ENCODE results near the gene RPS3. TPM values are rescaled to one million over a fixed set of nuclear protein-coding genes. Genes with fewer than 3 reads are reported as not detected.

The RPS3 gene
- total and polyA plus RNA-seq, 2 donors (not counting 1 experiment from before 2014, with no cell fraction given): 1,593 to 3,359 TPM

DNA sequence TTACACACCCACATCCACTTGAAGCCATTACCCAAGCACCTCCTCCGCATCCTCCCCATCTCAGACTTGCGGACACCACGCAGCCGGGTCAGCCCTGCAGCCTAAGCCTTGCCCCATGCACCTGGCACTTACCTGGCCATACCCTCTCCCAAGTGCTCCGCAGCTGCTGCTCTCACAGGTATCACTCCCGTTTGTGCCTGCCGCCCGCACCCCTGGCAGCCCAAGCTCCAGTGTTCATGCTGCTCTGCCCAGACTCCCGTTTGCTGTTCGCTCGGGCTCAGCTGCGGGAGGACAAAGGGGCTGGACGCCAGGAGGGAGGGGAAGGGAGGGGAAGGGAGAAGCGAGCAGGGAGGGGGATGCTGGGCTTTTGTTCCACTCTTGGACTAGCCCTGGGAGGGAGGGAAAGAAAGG lies 33.6 kb downstream of the RPS3 start, which contains the start of gene KLHL35:
Gene KLHL35, minus strand, starts transcription at position 293 of the 411 bp plus-strand sequence. CDS start 2,574 bp downstream, outside the sequence.
- H3K4me1 ChIP-seq (ENCODE audit: control insufficient read depth, extremely low read depth, insufficient read depth, low read length): no peaks in the 10 kb centered on the region
- no peak for DNase-seq (ENCODE audit: low read depth in 2 of 2)

DNA sequence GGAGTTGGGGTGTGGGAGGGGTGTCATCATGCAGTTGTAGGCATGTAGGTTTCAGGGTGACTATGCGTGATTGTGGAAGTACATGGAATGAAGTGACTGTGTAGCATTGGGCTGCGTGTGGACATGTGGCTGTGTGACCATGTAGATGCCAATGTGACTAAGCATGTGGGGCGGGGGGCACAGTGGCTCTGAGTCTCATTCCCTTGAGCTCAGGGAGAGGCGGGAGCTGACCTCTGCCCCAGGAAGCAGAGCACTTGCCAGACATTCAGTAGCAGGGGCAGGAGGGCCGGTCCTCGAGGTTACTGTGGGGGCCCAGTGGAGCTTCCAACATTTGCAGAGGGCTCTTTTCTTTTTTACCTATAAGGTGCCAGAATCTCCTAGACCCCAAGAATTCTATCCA lies 34.1 kb downstream of the RPS3 start:
- TF ChIP-seq EZH2 (IDR thresholded peaks at IDR 0.05; ENCODE audit: low read length, missing control alignments): no peak
- TF ChIP-seq, protein P1, sequence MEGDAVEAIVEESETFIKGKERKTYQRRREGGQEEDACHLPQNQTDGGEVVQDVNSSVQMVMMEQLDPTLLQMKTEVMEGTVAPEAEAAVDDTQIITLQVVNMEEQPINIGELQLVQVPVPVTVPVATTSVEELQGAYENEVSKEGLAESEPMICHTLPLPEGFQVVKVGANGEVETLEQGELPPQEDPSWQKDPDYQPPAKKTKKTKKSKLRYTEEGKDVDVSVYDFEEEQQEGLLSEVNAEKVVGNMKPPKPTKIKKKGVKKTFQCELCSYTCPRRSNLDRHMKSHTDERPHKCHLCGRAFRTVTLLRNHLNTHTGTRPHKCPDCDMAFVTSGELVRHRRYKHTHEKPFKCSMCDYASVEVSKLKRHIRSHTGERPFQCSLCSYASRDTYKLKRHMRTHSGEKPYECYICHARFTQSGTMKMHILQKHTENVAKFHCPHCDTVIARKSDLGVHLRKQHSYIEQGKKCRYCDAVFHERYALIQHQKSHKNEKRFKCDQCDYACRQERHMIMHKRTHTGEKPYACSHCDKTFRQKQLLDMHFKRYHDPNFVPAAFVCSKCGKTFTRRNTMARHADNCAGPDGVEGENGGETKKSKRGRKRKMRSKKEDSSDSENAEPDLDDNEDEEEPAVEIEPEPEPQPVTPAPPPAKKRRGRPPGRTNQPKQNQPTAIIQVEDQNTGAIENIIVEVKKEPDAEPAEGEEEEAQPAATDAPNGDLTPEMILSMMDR (conservative IDR thresholded peaks at IDR 0.05 in 1 of 2, IDR thresholded peaks at IDR 0.05 in 1 of 2; ENCODE audit: low read depth in 1 of 2, low read length in 2 of 2): no peak
- Histone ChIP-seq H3K4me2 (ENCODE audit: extremely low read depth, insufficient read depth, low read length) (no peak overlapping the region), H3K9me3 (ENCODE audit: control insufficient read depth, insufficient read depth, low read depth, low read length) (no peaks in the 10 kb centered on the region), H3K27me3 (ENCODE audit: control insufficient read depth, insufficient read depth, low read length) (peaks cover 34% of the 10 kb centered on the region), H3K36me3 (ENCODE audit: control insufficient read depth, insufficient read depth, low read length) (no peaks in the 10 kb centered on the region), H2AFZ (ENCODE audit: low read length) (no peak overlapping the region), H4K20me1 (ENCODE audit: control insufficient read depth, extremely low read depth, insufficient read depth, low read length) (no peaks in the 10 kb centered on the region), H3K79me2 (ENCODE audit: control insufficient read depth, insufficient read depth, low read length) (no peaks in the 10 kb centered on the region), H3K27ac (ENCODE audit: insufficient read depth, low read length) (no peak overlapping the region), H3K4me1 (ENCODE audit: control insufficient read depth, extremely low read depth, insufficient read depth, low read length) (no peaks in the 10 kb centered on the region), H3K9ac (ENCODE audit: insufficient read depth, low read length) (no peak overlapping the region), H3K4me3 (replicated peaks in 1 of 4; ENCODE audit: control extremely low read depth in 1 of 4, insufficient read depth in 1 of 4, low read depth in 3 of 4, low read length in 4 of 4) (no peak overlapping the region)
- DNase-seq (ENCODE audit: low read depth in 2 of 2): no peak

More for the DNA sequence above, 33.6 kb downstream of the RPS3 start, which contains the start of gene KLHL35:
- Histone ChIP-seq H3K9me3 (ENCODE audit: control insufficient read depth, insufficient read depth, low read depth, low read length) (no peaks in the 10 kb centered on the region), H3K9ac (ENCODE audit: insufficient read depth, low read length) (no peak within 1 kb of the TSS), H3K79me2 (ENCODE audit: control insufficient read depth, insufficient read depth, low read length) (no peaks in the 10 kb centered on the region), H3K4me3 (replicated peaks in 1 of 4; ENCODE audit: control extremely low read depth in 1 of 4, insufficient read depth in 1 of 4, low read depth in 3 of 4, low read length in 4 of 4) (no peak within 1 kb of the TSS), H3K27ac (ENCODE audit: insufficient read depth, low read length) (no peak within 1 kb of the TSS), H2AFZ (ENCODE audit: low read length) (no peak within 1 kb of the TSS), H3K36me3 (ENCODE audit: control insufficient read depth, insufficient read depth, low read length) (no peaks in the 10 kb centered on the region), H4K20me1 (ENCODE audit: control insufficient read depth, extremely low read depth, insufficient read depth, low read length) (no peaks in the 10 kb centered on the region), H3K27me3 (ENCODE audit: control insufficient read depth, insufficient read depth, low read length) (peaks cover 34% of the 10 kb centered on the region), H3K4me2 (ENCODE audit: extremely low read depth, insufficient read depth, low read length) (no peak within 1 kb of the TSS)
- TF ChIP-seq, protein P1 (conservative IDR thresholded peaks at IDR 0.05 in 1 of 2, IDR thresholded peaks at IDR 0.05 in 1 of 2; ENCODE audit: low read depth in 1 of 2, low read length in 2 of 2): no peak
- peak; percentile 52 for TF ChIP-seq EZH2 (IDR thresholded peaks at IDR 0.05; ENCODE audit: low read length, missing control alignments)

DNA sequence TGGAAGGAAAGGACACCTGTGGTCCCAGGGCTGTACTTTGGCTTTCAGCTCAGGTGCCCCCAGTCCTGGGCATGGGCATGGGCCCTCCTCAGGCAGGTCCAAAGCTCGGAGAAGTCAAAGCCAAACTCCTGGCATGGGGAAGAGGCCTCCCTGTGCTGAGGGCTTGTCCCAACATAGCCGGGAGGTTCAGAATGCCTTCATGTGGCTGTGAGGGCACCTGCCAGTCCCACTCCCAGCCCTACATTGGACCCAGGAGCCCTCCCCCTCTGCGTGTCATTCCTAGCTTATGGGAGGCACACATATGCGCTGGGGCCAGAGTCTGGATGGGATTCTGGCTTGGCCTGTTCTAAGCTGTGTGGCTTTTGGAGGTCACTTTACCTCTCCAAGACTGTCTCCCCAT lies 34.7 kb downstream of the RPS3 start:
- H3K4me3 ChIP-seq (replicated peaks in 1 of 4; ENCODE audit: control extremely low read depth in 1 of 4, insufficient read depth in 1 of 4, low read depth in 3 of 4, low read length in 4 of 4): no peak overlapping the region
- H4K20me1 ChIP-seq (ENCODE audit: control insufficient read depth, extremely low read depth, insufficient read depth, low read length): no peaks in the 10 kb centered on the region
- no peak for DNase-seq (ENCODE audit: low read depth in 2 of 2)
- no peaks in the 10 kb centered on the region for H3K79me2 ChIP-seq (ENCODE audit: control insufficient read depth, insufficient read depth, low read length)
- no peaks in the 10 kb centered on the region for H3K4me1 ChIP-seq (ENCODE audit: control insufficient read depth, extremely low read depth, insufficient read depth, low read length)
- H3K4me2 ChIP-seq (ENCODE audit: extremely low read depth, insufficient read depth, low read length): no peak overlapping the region
- H3K36me3 ChIP-seq (ENCODE audit: control insufficient read depth, insufficient read depth, low read length): no peaks in the 10 kb centered on the region
- TF ChIP-seq, protein P1 (conservative IDR thresholded peaks at IDR 0.05 in 1 of 2, IDR thresholded peaks at IDR 0.05 in 1 of 2; ENCODE audit: low read depth in 1 of 2, low read length in 2 of 2): no peak
- TF ChIP-seq EZH2 (IDR thresholded peaks at IDR 0.05; ENCODE audit: low read length, missing control alignments): no peak
- H3K9ac ChIP-seq (ENCODE audit: insufficient read depth, low read length): no peak overlapping the region
- peaks cover 34% of the 10 kb centered on the region for H3K27me3 ChIP-seq (ENCODE audit: control insufficient read depth, insufficient read depth, low read length)
- H3K27ac ChIP-seq (ENCODE audit: insufficient read depth, low read length): no peak overlapping the region
- H3K9me3 ChIP-seq (ENCODE audit: control insufficient read depth, insufficient read depth, low read depth, low read length): no peaks in the 10 kb centered on the region
- no peak overlapping the region for H2AFZ ChIP-seq (ENCODE audit: low read length)
